GM12801 (cell line): ENCODE results near the gene TMEM217.

ENCODE experiments used
- TF ChIP-seq, protein P1 (sequence below): IDR thresholded peaks from one replicate; pipeline ENCODE4 v1.5.1; 2011; ENCODE audit warnings: control low read depth; ENCODE audit not compliant: insufficient read length; ENCODE audit errors: extremely low read depth

Gene TMEM217

DNA sequence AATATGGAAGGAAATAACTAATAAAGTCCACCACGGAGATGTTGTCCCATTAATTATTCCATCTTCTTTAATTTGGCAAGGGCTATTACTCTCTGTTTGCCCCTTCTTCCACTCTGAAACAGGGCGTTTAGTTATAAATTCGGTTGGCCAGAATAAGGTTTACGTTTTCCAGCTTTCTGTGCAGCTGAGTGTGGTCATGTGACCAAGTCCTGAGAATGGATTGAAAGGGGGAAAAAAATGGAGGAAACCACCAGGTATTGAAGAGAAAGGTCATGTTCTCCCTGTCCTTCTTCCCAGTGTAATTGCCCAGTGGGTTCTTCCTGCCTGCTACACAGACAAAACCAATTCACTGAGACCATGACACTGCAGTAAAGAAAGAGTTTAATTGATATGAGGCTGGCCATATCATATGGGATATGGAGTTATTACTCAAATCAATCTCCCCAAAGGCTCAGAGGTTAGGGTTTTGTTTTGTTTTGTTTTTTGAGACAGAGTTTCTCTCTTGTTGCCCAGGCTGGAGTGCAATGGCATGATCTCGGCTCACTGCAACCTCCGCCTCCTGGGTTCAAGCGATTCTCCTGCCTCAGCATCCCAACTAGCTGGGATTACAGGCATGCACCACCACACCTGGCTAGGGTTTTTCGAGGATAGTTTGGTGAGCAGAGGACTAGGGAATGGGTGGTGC lies 14.7 kb downstream of the TMEM217 start:
- TF ChIP-seq, protein P1, sequence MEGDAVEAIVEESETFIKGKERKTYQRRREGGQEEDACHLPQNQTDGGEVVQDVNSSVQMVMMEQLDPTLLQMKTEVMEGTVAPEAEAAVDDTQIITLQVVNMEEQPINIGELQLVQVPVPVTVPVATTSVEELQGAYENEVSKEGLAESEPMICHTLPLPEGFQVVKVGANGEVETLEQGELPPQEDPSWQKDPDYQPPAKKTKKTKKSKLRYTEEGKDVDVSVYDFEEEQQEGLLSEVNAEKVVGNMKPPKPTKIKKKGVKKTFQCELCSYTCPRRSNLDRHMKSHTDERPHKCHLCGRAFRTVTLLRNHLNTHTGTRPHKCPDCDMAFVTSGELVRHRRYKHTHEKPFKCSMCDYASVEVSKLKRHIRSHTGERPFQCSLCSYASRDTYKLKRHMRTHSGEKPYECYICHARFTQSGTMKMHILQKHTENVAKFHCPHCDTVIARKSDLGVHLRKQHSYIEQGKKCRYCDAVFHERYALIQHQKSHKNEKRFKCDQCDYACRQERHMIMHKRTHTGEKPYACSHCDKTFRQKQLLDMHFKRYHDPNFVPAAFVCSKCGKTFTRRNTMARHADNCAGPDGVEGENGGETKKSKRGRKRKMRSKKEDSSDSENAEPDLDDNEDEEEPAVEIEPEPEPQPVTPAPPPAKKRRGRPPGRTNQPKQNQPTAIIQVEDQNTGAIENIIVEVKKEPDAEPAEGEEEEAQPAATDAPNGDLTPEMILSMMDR, result no peak

DNA sequence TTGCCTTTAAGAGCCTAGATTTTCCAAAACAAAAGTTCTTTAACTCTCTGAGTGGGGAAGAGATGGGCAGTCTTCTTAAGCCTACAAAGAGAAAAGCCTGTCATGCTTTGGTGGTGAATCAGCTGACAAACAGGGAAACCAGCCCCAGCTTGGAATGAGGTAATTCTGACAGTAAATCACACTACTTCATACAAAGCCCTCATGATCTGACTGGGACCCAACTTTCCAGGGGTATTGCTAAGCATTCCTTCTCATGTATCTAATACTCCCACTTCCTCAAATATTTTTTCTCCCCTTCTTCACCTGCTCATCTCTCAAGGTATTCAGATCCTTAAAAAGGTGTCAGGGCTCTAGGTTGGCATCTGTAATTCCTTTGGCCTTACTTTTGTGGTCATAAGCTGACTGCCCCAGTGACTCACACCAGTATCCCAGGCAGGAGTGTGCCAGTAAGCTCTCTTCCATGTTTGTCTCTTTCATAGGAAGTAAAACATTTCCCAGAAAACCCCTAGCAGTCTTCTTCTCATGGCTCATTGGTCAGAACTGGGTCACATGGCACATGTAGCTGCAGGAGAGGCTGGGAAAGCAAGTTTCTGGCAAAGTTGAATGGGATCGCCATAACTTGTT lies 15.4 kb downstream of the TMEM217 start:
- TF ChIP-seq, protein P1, result no peak

DNA sequence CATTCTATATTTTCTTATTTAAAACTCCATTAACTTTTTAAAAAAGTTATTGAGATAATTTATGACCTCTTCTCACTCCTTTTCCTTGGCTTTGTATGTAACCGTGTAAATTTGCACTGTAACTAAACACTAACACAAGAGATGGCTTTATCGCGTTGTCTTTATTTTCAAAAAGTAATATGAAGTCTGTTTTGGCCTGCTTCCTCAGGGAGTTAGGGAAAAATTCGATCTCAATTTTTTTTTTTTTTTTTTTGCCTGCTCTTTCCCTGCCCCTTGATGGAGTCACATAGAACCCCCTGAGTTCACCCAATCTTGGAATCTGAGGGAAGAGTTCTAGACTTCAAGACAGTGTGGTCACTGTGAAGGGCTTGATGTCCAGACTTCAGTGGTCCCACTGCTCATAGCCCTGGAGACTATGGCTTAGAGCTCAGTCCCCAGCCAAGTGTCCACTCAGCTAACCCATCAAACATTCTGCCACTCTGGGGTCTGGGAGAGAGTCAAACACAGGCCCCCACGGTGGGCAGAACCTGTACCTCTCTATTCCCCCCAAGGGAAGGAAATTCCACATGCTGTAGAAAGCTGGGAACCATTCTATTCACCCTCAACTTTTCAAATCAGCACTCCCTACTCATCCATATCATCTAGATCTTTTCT lies 16.0 kb downstream of the TMEM217 start:
- TF ChIP-seq, protein P1, result no peak

DNA sequence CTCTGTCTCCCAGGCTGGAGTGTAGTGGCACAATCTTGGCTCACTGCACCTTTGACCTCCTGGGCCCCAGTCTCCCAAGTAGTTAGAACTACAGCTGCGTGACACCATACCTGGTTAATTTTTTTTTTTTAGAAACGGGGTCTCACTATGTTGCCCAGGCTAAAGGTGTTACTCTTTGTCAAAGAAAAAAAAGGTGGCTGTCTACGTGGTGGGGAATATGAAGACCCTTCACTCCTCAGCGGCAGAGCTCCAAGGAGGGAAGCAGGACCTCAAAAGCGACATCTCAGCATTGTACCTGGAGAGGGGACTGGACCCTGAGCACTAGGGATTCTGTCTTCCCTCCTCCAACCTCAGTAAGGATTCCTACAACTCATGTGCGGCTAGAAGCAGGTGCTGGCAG lies 16.8 kb downstream of the TMEM217 start:
- TF ChIP-seq, protein P1, result no peak

DNA sequence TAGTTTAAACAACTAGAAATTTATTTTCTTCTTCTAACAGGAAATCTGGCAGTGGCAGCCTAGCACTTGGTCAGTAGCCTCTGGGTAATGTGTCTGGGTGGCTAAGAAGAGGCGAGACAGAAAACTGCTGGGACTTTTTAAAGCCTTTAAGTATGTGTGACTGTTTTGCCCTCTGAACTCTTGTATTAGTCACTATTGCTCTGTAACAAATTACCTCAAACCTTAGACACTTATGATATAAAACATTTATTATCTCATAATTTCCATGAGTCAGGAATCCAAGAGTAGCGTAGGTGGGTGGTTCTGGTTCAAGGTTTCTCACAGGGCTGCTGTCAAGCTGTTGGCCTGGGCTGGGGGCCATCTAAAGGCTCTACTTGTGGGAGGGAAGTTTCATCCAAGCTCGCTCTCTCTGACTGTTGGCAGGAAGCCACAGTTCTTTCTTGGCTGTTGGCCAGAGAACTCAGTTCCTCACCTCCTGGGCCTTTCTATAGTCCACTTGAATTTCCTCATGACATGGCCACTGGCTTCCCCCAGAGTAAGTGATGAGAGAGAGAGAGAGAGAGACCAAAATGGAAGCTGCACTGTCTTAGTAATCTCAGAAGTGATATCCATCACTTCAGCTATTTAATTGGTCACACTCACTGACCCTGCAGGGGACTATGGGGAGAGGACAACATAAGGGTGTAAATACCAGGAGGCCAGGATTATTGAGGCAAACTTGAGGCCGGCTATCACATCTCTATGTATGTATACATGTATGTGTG lies 17.8 kb downstream of the TMEM217 start:
- TF ChIP-seq, protein P1, result no peak

DNA sequence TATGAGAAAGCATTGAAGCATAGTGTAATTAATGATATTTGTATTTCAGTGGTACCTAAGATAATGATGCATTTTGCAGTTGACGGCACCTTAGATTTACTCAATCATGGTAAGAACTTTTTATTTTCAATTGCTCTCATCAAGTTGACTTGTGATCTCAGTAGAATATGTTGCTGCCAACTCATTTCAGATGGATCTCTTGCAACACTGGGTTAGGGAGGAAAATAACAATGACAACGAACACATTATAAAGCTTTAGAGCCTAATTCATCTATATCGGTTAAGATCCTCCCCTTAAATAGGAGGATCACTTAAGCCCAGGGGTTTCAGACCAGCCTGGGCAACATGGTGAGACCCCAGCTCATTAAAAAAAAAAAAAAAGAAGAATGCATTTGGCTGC lies 18.4 kb downstream of the TMEM217 start:
- TF ChIP-seq, protein P1, result no peak

DNA sequence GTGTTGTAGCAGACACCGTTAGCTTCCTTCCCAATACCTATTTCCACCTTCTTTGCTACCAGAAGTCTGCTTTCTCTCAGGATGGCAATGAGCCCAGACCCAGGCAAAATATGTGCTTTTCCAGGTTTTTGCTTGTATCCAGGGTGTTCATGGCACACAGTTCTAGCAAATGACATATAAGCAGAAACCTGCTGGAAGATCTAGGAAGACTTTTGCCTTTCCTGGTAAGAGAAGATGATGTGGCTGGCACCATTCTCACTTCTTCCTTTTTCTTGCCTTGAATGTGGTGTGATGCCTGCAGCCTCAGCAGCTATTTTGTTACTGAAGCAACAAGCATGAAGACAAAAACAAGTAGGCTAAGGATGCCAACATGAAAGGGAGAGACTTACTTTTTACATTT lies 19.6 kb downstream of the TMEM217 start:
- TF ChIP-seq, protein P1, result no peak
